ENCODE results near the gene CAMKMT.

GRCh38 chr2:44813658-44814057, 451.9 kb downstream of the CAMKMT start:
- TF ChIP-seq, protein P1, sequence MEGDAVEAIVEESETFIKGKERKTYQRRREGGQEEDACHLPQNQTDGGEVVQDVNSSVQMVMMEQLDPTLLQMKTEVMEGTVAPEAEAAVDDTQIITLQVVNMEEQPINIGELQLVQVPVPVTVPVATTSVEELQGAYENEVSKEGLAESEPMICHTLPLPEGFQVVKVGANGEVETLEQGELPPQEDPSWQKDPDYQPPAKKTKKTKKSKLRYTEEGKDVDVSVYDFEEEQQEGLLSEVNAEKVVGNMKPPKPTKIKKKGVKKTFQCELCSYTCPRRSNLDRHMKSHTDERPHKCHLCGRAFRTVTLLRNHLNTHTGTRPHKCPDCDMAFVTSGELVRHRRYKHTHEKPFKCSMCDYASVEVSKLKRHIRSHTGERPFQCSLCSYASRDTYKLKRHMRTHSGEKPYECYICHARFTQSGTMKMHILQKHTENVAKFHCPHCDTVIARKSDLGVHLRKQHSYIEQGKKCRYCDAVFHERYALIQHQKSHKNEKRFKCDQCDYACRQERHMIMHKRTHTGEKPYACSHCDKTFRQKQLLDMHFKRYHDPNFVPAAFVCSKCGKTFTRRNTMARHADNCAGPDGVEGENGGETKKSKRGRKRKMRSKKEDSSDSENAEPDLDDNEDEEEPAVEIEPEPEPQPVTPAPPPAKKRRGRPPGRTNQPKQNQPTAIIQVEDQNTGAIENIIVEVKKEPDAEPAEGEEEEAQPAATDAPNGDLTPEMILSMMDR (IDR thresholded peaks at IDR 0.05), result no peak
- TF ChIP-seq POLR2A (IDR thresholded peaks at IDR 0.05), result no peak

All from Peyer's patch (tissue), 4 donors.